T-helper 9 cell (primary cell): ENCODE measurements around the gene ZNF70.

Experiments
- DNase-seq: peaks from one replicate; pipeline ENCODE4 v3.0.0-alpha.2; 2020

ZNF70 gene

GRCh38 chr22:23692598-23693291, 58.2 kb downstream of the ZNF70 start:
- no peak for DNase-seq

DNA sequence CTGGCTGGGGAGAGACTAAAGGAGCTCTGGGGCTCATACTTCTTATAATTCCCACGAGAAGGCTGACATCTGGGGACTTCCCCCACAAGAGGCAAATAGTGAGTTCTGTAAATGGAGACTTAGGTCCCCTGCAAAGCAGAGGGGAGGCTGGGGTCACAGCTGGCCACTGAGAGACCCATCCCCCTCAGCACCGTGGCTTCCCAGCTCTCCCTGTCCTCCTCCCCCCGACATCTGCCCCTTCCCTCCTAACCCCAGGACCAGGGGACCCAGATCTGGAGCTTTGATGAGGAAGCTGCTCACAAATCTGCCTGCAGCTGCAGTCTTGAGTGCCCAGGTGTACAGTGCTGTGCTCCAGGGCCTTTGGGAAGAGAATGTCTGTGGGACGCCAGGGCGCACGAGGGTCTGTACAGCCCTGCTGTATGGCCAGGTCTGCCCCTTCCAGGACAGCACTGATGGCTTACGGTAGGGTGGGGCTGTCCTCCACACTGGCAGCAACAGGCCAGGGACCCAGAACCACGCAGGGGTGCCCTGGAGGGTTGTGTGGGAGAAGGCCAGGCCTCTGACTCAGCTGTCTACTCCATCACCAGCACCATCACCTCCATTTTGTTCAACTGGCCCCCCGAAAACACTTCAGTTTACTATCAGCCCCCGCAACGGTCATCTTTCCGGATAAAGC, 59.0 kb downstream of the ZNF70 start:
- no peak for DNase-seq

DNA sequence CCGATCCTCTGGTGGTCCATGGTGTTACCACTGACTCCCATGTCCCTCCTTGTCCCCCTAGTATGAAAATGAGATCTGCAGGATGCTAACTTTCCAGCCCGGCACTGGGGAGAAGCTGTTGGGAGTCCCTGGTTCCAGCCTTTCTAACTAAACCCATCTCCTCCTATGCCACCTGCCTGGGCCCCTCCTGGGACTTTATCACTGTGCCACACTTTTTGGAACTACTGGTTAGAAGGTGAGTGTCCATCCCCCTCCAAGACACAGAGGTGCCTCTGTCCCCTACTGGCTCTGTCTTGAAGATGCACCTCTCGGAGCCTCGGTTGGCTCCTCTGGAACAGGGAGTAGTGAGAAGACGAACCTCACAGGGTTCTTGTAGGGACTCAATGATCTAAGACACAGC, 60.2 kb downstream of the ZNF70 start, which contains the start of gene RGL4:
Gene RGL4 (plus strand): TSS at position 301 of the 400 bp plus-strand sequence. CDS start 1,018 bp downstream, outside the sequence.
- no peak for DNase-seq

- DNase-seq = no peak
Measured at GRCh38 chr22:23689414-23689813, 61.5 kb downstream of the ZNF70 start.
